A549 treated with dexamethasone at 1 μM for 4 hours (cell line): ENCODE results near the gene PTPDC1. TPM values are rescaled to one million over a fixed set of nuclear protein-coding genes. Genes with fewer than 3 reads are reported as not detected.

Experiments
- total RNA-seq: library from RNA; stranded (reverse); fragments of 200-300 nt; extraction: Qiagen RNA extraction; gene quantifications from 5 replicates; pipeline ENCODE4 v1.2.3, GENCODE V29; 2022

The PTPDC1 gene
- total RNA-seq, result 3.0 to 4.7 TPM (median 4.2 TPM) in 5 replicates

GRCh38 chr9:94084314-94084713, at the start of gene PTPDC1:
PTPDC1 (plus strand) TSS chr9:94084464; CDS start chr9:94084531, 67 bp downstream.

Other genes starting within 250 kb of the PTPDC1 start
- 8.3 to 12.5 TPM (median 11.2 TPM) in 5 replicates for gene BARX1, start 129.1 kb upstream of the PTPDC1 start, total RNA-seq
- 1.5 to 1.8 TPM (median 1.6 TPM) in 5 replicates for gene ZNF169, start 174.8 kb downstream of the PTPDC1 start, total RNA-seq
- not detected in 5 replicates for gene NUTM2F, start 244.2 kb downstream of the PTPDC1 start, total RNA-seq